SK-N-SH (cell line): Measurements from ENCODE around the gene RAET1E. TPM values are rescaled to one million over a fixed set of nuclear protein-coding genes. Genes with fewer than 3 reads are reported as not detected.

ENCODE experiments used
- CTCF ChIA-PET: fragments of 300-600, 350-600 bp; formaldehyde crosslinking; extraction: SDS; loops from one replicate; lab custom pipeline; 2021; lab: Yijun Ruan, JAX
- POLR2A ChIA-PET: fragments of 350-600 bp; sonication (Branson Sonifier 250); formaldehyde crosslinking; extraction: SDS; loops from one replicate; lab custom pipeline; 2020; ENCODE audit warnings: antibody characterized with exemption, inconsistent platforms; lab: Yijun Ruan, JAX
- DNase-seq: peaks from one replicate; pipeline ENCODE4 v3.0.0; 2012
- H2AFZ ChIP-seq: fragments of 200-600 bp; sonication (generic); 2 replicates; pipeline ENCODE4 v1.8.1; 2016; ENCODE audit warnings: antibody characterized with exemption, mild to moderate bottlenecking, low read depth
- H3F3A ChIP-seq: fragments of 200-600 bp; sonication (generic); replicated peaks from 2 replicates; pipeline ENCODE3; 2016; ENCODE audit warnings: antibody characterized with exemption, mild to moderate bottlenecking; ENCODE audit not compliant: insufficient read depth
- H3K27ac ChIP-seq, 2 experiments: fragments of 200-500 bp in 1 of 2; fragments of 200-600 bp in 1 of 2; sonication (Bioruptor generic) in 1 of 2; sonication (generic), shearing (Covaris generic) in 1 of 2; 2 replicates each; pipeline versions ENCODE4 v1.5.1 to v1.6.1; 2014 to 2016; ENCODE audit warnings: low read depth in 2 of 2, inconsistent platforms in 1 of 2, low read length in 1 of 2, mild to moderate bottlenecking in 1 of 2, mixed read lengths in 1 of 2
- H3K27me3 ChIP-seq: fragments of 200-600 bp; sonication (generic), shearing (Covaris generic); 2 replicates; pipeline ENCODE4 v1.6.1; 2016; ENCODE audit warnings: mixed run types; ENCODE audit not compliant: insufficient read depth
- H3K36me3 ChIP-seq, 2 experiments: fragments of 200-500 bp in 1 of 2; fragments of 200-600 bp in 1 of 2; sonication (Bioruptor generic) in 1 of 2; sonication (generic) in 1 of 2; replicated peaks in 1 of 2; 2 replicates each; pipeline versions ENCODE3 to v1.5.1; 2014 to 2016; ENCODE audit warnings: low read length in 1 of 2, mild to moderate bottlenecking in 1 of 2; ENCODE audit not compliant: insufficient read depth in 2 of 2, control insufficient read depth in 1 of 2
- H3K4me1 ChIP-seq, 2 experiments: fragments of 200-500 bp in 1 of 2; fragments of 200-600 bp in 1 of 2; sonication (Bioruptor generic) in 1 of 2; sonication (generic), shearing (Covaris generic) in 1 of 2; 2 replicates each; pipeline versions ENCODE4 v1.5.1 to v1.6.1; 2014 to 2016; ENCODE audit warnings: low read depth in 1 of 2, low read length in 1 of 2, mixed run types in 1 of 2; ENCODE audit not compliant: insufficient read depth in 2 of 2, control insufficient read depth in 1 of 2
- H3K4me2 ChIP-seq: fragments of 200-600 bp; sonication (generic), shearing (Covaris generic); 2 replicates; pipeline ENCODE4 v1.6.1; 2017; ENCODE audit warnings: mixed run types
- H3K4me3 ChIP-seq, 2 experiments: fragments of 200-500 bp in 1 of 2; fragments of 200-600 bp in 1 of 2; sonication (Bioruptor generic) in 1 of 2; sonication (generic), shearing (Covaris generic) in 1 of 2; 2 replicates each; pipeline versions ENCODE4 v1.5.1 to v1.8.1; 2014 to 2016; ENCODE audit warnings: low read depth in 2 of 2, inconsistent platforms in 1 of 2, low read length in 1 of 2, mild to moderate bottlenecking in 1 of 2, mixed read lengths in 1 of 2, moderate library complexity in 1 of 2
- H3K79me2 ChIP-seq: fragments of 200-600 bp; sonication (generic); 2 replicates; pipeline ENCODE4 v1.8.1; 2017; ENCODE audit warnings: mild to moderate bottlenecking; ENCODE audit not compliant: insufficient read depth
- H3K9ac ChIP-seq: fragments of 200-600 bp; sonication (generic); 2 replicates; pipeline ENCODE4 v1.6.1; 2017; ENCODE audit warnings: mixed run types
- H3K9me2 ChIP-seq: fragments of 200-600 bp; sonication (generic); 2 replicates; pipeline ENCODE4 v1.6.1; 2017; ENCODE audit warnings: mixed run types
- H3K9me3 ChIP-seq: fragments of 200-600 bp; sonication (generic); 2 replicates; pipeline ENCODE4 v1.6.1; 2017; ENCODE audit warnings: mixed run types, mild to moderate bottlenecking, moderate library complexity
- H4K20me1 ChIP-seq: fragments of 200-600 bp; sonication (generic); 2 replicates; pipeline ENCODE4 v1.6.1; 2017; ENCODE audit warnings: mild to moderate bottlenecking, mixed run types; ENCODE audit not compliant: insufficient read depth
- EP300 ChIP-seq, 2 experiments: IDR thresholded peaks; 2 replicates each; pipeline versions ENCODE4 v1.4.0 to v1.6.1; 2012; ENCODE audit warnings: borderline replicate concordance in 1 of 2, low read depth in 1 of 2, low read length in 1 of 2
- EZH2phosphoT487 ChIP-seq: fragments of 200-600 bp; sonication (generic); IDR thresholded peaks from 2 replicates; pipeline ENCODE4 v1.6.1; 2017; ENCODE audit warnings: low read depth, mixed run types, mild to moderate bottlenecking, antibody characterized with exemption, moderate library complexity, borderline replicate concordance
- FOSL2 ChIP-seq: IDR thresholded peaks from 2 replicates; pipeline ENCODE4 v1.4.0; 2012; ENCODE audit warnings: low read depth, mild to moderate bottlenecking, moderate library complexity, borderline replicate concordance
- FOXJ3 ChIP-seq: sonication (generic); formaldehyde crosslinking; IDR thresholded peaks from 2 replicates; pipeline ENCODE4 v1.5.1; 2020; ENCODE audit warnings: mild to moderate bottlenecking, missing genetic modification reagents
- GATA2 ChIP-seq: sonication (generic); formaldehyde crosslinking; IDR thresholded peaks from 2 replicates; pipeline ENCODE4 v1.5.0; 2020; ENCODE audit warnings: mild to moderate bottlenecking, missing genetic modification reagents
- MXI1 ChIP-seq: IDR thresholded peaks from 2 replicates; pipeline ENCODE4 v1.6.1; 2012; ENCODE audit warnings: mild to moderate bottlenecking, low read depth, low read length, improper control_type of control experiment
- NRF1 ChIP-seq: IDR thresholded peaks from 2 replicates; pipeline ENCODE4 v1.6.1; 2012; ENCODE audit warnings: low read depth, mild to moderate bottlenecking, low read length
- PBX3 ChIP-seq: IDR thresholded peaks from 2 replicates; pipeline ENCODE4; 2012
- RAD21 ChIP-seq: IDR thresholded peaks from 2 replicates; pipeline ENCODE4 v1.6.1; 2012; ENCODE audit warnings: mild to moderate bottlenecking, low read length
- SMC3 ChIP-seq: IDR thresholded peaks from 2 replicates; pipeline ENCODE4 v1.6.1; 2012; ENCODE audit warnings: low read depth, low read length, improper control_type of control experiment
- TCF12 ChIP-seq: IDR thresholded peaks from 2 replicates; pipeline ENCODE4 v1.4.0; 2012
- USF2 ChIP-seq: fragments of 150-350 bp; IDR thresholded peaks from 2 replicates; pipeline ENCODE4 v1.6.1; 2017; ENCODE audit warnings: antibody characterized with exemption, low read length, low read depth, borderline replicate concordance
- YY1 ChIP-seq: IDR thresholded peaks from 2 replicates; pipeline ENCODE4 v1.4.0; 2012; ENCODE audit warnings: low read depth, mild to moderate bottlenecking
- WGBS: methylation state at CpG from one replicate; pipeline ENCODE4 v1.1.6; 2017; ENCODE audit warnings: low lambda C conversion rate; 5-methylcytosine and 5-hydroxymethylcytosine counted together
- polyA plus RNA-seq, 3 experiments: library from polyadenylated mRNA; depleted of rRNA; stranded (reverse); fragments of >200 nt; gene quantifications; 2 replicates each; pipeline ENCODE4 v1.2.3, GENCODE V29; 2012

The RAET1E gene
- polyA plus RNA-seq, 1 of the 3 experiments (the other 2 are of a cell fraction) = 0.15 TPM

GRCh38 chr6:149903938-149904611 lies 6.2 kb upstream of the RAET1E start:
- DNase-seq = no peak
- TF ChIP-seq EP300 (IDR thresholded peaks at IDR 0.05; ENCODE audit: borderline replicate concordance in 1 of 2, low read depth in 1 of 2, low read length in 1 of 2) = no peak
- no peak for TF ChIP-seq MXI1
- H3K36me3 ChIP-seq = no peaks in the 10 kb centered on the region
- no peak overlapping the region for H3K4me3 ChIP-seq
- no peak overlapping the region for H2AFZ ChIP-seq
- H3F3A ChIP-seq = no peaks in the 10 kb centered on the region
- no peaks in the 10 kb centered on the region for H4K20me1 ChIP-seq
- no peaks in the 10 kb centered on the region for H3K9me3 ChIP-seq
- H3K79me2 ChIP-seq = no peaks in the 10 kb centered on the region
- WGBS = 39% methylated on average over 3 of the region's 5 CpGs
- H3K27ac ChIP-seq = no peak overlapping the region
- H3K9me2 ChIP-seq = no peaks in the 10 kb centered on the region
- POLR2A ChIA-PET = no interaction called here
- CTCF ChIA-PET = interaction anchor here (0.9 to 1.1 kb wide), 2 partner anchors 10 to 70 kb away, joined by 3 to 4 read pairs; no protein-coding TSS in a partner anchor
- no peaks in the 10 kb centered on the region for H3K27me3 ChIP-seq
- H3K4me2 ChIP-seq = no peak overlapping the region
- no peak overlapping the region for H3K9ac ChIP-seq
- peaks cover 0 to 7% of the 10 kb centered on the region in 2 experiments; a peak in 1 of 4 replicates for H3K4me1 ChIP-seq

GRCh38 chr6:149901444-149902140 lies 3.7 kb upstream of the RAET1E start:
- no peak overlapping the region for H3K4me2 ChIP-seq
- 86% methylated on average over 5 of the region's 6 CpGs for WGBS
- TF ChIP-seq NRF1 (no peak), FOXJ3 (no peak), YY1 (no peak), FOSL2 (no peak), PBX3 (no peak), EZH2phosphoT487 (no peak), GATA2 (CRISPR knock-in tag) (no peak), USF2 (no peak), TCF12 (no peak), RAD21 (no peak), SMC3 (no peak)
- H2AFZ ChIP-seq = no peak overlapping the region
- H3K36me3 ChIP-seq = no peaks in the 10 kb centered on the region
- H3K4me3 ChIP-seq = no peak overlapping the region
- H4K20me1 ChIP-seq = no peaks in the 10 kb centered on the region
- H3K4me1 ChIP-seq = peaks cover 6 to 7% of the 10 kb centered on the region in 2 experiments; a peak in 3 of 4 replicates
- H3K9ac ChIP-seq = no peak overlapping the region
- no peak for DNase-seq
- POLR2A ChIA-PET = no interaction called here
- H3K79me2 ChIP-seq = no peaks in the 10 kb centered on the region
- no peaks in the 10 kb centered on the region for H3K9me3 ChIP-seq
- no peak overlapping the region for H3K27ac ChIP-seq
- no peaks in the 10 kb centered on the region for H3K9me2 ChIP-seq
- CTCF ChIA-PET = interaction anchor here (0.5 kb wide), 1 partner anchor 12 kb away, joined by 3 read pairs; no protein-coding TSS in a partner anchor
- peaks cover 15% of the 10 kb centered on the region for H3F3A ChIP-seq
- H3K27me3 ChIP-seq = no peaks in the 10 kb centered on the region
